ENCODE measurements around the gene ENTPD6.
"Not testable (repeated sequence)": the region's sequence is repeated elsewhere in the genome, so short reads cannot be mapped to it uniquely, and the experiment has no call there.

ENTPD6 gene

DNA sequence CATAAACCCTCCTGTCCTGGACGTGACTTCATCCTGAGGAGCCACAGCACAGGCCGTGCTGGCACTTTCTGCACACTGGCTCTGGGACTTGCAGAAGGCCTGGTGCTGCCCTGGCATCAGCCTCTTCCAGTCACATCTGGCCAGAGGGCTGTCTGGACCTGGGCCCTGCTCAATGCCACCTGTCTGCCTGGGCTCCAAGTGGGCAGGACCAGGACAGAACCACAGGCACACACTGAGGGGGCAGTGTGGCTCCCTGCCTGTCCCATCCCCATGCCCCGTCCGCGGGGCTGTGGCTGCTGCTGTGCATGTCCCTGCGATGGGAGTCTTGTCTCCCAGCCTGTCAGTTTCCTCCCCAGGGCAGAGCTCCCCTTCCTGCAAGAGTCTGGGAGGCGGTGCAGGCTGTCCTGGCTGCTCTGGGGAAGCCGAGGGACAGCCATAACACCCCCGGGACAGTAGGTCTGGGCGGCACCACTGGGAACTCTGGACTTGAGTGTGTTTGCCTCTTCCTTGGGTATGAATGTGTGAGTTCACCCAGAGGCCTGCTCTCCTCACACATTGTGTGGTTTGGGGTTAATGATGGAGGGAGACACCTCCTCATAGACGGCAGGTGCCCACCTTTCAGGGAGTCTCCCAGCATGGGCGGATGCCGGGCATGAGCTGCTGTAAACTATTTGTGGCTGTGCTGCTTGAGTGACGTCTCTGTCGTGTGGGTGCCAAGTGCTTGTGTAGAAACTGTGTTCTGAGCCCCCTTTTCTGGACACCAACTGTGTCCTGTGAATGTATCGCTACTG lies 30.3 kb downstream of the ENTPD6 start:
- no peak for DNase-seq

DNA sequence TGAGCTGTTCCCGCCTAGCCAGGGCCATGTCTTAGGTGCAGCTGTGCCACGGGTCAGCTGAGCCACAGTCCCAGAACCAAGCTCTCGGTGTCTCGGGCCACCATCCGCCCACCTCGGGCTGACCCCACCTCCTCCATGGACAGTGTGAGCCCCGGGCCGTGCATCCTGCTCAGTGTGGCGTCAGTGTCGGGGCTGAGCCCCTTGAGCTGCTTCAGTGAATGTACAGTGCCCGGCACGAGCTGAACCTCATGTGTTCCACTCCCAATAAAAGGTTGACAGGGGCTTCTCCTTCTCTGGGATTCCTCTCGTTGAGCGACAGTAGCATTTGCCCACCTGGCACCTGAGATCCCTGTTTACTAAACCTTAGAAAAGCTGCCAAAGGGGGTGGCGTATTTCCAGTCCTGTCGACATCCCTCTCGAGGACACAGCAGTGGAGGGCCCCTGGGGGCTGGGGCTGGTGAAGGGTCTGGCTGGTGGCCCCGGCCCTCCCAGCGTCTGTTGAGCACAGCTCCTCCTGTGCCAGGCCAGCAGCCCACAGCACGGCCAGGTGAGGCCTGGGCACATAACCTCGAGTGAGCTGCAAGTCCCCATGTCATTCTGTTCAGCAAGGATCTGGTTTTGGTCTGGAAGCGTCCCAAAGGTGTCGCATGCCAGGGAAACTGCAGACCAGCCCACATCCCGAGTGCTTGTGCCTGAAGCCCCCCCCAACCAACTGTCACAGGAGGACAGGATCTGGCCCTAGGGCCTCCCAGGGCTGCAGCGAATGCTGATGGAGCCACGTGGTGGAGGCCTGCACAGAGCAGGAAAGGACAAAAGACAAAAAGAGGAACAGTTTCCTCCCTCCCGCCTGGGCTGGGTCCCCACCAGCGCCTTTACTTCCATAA lies 31.2 kb downstream of the ENTPD6 start:
- no peak for DNase-seq

DNA sequence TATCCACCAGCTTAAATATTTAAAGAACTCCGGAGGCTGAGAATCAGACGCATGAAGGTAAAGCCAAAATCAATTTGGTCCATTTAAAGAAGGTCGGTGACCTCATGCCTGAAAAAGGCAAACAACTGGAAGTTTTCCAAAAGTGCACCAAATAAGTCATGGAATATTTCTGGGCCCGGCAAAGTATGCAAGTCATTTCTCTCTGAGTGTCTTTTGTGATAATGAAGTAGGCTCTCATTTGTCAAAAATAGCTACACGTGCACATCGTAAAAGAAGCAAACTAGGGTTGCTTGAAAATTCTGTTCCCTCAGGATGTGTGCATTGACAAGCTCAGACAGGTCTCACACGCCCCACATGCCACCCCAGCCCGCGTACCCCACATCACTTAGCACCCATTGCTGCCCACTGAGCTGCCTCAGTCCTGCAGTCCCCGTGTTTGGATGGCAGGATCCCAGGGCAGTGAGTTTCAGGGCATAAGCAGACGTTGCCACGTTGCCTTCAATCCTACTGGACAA lies 31.9 kb downstream of the ENTPD6 start:
- no peak for DNase-seq

DNA sequence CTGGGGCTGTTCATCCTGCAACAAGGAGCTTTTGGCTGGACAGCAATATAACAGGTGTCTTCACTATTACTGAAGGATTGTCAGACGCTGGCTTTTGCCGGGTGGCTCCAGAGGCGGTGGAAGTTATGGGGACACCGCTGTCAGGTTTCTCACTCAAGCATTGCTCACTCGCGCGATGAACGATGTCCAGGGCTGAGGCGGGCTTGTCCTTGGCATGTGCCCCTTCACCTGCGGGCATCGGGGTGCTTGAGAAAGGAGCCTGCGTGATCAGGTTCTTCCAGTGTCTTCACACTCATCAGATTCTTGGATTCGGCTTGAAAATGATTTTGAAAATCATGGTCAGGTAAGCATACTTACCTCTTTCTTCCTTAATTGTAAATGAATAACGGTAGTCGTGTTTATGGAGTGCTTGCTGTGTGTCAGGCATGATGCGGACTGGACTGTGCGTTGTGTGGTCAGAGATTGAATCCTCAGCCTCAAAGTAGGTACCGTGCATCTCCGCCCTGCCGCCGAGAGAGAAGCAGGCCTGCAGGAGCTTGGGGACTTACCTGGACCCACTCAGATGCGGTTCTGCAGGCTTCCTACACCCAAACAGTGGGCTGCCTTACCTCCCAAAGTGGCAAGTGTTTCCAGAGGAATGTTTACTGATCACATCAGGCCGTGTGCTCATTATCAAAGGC lies 34.1 kb downstream of the ENTPD6 start:
- no peak for DNase-seq

DNA sequence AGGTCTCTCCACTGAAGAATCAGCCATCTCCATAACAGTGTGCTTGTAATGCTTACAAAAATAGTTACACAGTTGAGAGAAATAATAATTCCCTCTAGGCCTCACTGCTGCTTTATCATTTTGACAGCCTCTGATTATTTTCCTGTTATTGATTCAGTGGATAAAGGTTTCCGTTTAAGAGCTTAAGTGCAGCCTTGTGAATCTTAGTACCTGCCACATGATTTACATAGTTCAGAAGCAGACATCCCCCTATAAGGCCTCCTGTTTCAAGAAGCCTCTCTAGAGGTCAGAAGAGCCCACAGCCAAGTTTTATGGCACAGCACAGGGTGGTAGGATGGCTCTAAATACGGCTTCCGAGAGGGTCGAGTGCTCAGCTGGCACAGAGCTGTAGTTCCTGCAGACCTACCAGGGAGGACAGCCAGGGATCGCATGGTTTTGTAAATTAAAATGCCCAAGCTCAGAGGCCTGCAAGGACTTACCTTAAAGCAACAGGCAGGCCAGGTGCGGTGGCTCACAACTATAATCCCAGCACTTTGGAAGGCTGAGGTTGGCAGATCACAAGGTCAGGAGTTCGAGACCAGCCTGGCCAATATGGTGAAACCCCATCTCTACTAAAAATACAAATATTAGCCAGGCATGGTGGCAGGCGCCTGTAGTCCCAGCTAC lies 34.8 kb downstream of the ENTPD6 start:
- DNase-seq: no peak

DNA sequence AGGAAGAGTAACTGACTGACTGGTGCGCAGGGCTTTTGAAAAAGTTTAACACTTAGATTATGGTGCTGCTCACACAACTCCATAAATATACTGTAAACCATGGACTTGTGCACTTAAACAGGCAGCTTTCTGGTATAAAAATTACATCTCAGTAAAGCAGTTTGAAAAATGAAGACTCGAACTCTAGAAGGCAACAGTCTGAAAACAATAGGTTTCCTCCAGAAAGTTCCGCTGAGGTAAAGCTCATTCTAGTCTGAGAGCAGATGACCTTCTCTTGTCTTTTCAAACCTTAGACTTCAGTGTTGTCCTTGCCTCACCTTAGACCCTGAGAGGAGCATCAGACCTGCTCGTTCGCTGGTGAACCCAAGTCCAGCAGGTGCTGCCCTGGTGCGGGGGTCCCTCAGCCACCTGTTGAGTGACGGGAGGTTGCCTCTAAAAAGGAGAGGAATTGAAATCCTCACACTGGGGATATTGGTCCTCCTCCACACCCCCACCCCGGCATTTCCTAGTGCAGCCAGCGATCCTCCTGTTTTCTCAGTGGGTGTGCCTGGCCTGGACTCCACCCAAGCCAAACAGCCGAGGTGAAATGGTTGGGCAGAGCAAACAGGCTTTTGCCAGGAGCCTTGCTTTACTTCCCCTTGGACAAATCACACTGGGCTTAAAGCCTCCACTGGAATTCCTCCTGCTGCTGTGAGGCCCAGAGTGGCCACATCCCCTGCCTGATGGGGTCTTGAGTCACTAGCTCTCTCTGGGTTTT lies 37.7 kb downstream of the ENTPD6 start:
- DNase-seq: peak; percentile 81

DNA sequence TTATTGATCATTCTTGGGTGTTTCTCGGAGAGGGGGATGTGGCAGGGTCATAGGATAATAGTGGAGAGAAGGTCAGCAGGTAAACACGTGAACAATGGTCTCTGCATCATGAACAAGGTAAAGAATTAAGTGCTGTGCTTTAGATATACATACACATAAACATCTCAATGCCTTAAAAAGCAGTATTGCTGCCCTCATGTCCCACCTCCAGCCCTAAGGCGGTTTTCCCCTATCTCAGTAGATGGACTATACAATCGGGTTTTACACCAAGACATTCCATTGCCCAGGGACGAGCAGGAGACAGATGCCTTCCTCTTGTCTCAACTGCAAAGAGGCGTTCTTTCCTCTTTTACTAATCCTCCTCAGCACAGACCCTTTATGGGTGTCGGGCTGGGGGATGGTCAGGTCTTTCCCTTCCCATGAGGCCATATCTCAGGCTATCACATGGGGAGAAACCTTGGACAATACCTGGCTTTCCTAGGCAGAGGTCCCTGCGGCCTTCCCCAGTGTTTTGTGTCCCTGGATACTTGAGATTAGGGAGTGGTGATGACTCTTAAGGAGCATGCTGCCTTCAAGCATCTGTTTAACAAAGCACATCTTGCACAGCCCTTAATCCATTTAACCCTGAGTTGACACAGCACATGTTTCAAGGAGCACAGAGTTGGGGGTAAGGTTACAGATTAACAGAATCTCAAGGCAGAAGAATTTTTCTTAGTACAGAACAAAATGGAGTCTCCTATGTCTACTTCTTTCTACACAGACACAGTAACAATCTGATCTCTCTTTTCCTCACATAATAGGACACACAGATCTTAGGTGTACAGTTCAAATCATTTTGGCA lies 38.7 kb downstream of the ENTPD6 start:
- DNase-seq: not testable (repeated sequence)

DNA sequence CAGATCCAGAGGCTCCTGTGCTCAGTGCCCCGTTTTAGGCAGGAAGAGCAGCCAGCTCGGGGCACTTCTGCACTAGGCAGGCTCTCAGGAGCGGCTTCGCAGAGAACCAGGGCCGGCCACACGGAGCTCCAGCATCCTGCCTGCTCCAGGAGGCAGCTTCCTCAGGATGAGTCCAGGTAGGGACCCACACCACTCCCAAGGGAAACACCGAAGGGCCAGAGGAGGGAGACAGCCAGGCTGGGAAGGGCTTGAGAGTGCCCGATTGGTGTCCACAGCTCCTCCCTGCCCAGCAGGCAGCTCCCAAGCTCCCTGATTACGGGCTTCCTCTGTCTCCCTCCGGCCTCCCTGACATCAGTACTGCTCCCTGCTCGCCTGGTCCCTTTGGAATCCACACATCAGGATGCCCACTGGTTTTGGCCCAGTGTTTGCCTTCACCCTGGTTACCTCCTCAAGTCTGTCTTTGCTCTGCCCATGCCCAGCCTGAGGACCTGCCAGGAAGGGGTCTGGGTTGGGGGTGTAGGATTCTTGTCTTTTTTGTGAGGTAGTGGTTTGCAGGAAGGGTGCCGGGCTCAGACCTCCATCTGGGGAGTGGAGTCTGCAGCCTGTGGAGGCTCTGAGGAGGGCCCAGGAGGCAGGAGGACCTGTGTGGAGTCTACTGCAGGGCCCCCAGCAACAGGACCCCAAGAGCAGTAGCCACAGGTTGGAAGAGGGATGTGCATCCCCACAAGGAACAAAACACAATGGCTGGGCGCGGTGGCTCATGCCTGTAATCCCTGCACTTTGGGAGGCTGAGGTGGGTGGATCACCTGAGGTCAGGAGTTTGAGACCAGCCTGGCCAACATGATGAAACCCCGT lies 41.2 kb downstream of the ENTPD6 start:
- DNase-seq: no peak

DNA sequence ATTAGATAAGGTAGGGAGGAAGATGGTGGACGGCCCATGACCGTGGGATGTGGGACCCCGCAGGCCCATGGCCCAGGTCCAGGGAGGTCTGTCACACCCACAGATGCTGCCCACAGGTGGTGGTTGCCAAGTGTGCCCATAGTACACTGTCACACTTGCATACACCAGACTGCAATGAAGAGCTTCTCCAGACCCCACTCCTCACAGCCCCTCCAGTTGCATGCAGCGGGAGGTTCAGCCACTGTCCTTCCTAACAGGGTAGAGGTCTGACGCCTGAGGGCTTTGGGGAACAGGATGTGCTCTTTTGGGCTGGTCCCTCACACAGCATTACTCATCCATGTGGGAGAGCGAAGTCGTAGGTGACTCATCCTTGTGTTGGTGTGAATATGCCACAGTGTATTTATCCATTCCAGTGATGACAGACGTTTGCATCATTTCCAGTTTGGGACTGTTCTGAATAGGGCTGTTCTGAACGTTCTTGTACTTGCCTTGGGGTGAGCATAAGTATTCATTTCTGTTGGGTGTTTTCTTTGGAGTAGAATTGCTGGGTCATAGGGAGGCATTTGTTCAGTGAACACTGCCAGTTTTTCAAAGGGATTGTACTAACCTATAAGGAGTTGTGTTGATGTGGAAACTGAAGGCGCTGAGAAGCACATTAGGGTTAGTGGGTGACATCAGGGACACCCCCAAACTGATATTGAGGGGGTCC lies 42.3 kb downstream of the ENTPD6 start:
- no peak for DNase-seq

DNA sequence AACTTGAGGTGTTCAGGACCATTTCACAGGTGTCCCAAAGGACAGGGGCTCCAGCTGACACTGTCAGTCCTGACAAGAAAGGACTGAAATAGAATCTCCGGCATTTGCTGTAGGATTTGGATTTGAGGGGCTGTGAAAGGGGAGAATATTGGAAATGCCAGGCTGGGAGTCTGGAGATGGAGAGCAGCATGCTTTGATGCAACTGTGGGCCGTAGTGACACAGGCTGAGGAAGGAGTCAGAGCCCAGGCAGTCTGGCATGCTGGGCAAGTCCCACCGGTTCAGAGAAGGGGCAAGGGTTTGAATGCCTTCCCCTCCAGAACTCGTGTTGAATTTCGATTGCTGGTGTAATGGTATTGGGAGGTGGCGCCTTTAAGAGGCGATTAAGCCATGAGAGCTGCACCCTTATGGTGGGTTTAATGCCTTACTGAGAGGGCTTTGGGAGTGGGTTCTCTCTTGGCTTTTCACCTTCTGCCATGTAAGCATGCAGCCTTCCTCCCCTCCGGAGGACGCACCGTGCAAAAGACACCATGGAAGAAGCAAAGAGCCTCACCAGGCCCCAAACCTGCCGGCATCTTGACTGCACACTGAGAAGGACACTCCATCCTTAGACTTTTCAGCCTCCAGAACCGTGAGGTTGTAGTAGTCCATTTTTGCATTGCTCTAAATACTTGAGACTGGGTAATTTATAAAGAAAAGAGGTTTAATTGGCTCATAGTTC lies 43.0 kb downstream of the ENTPD6 start:
- DNase-seq: no peak

DNA sequence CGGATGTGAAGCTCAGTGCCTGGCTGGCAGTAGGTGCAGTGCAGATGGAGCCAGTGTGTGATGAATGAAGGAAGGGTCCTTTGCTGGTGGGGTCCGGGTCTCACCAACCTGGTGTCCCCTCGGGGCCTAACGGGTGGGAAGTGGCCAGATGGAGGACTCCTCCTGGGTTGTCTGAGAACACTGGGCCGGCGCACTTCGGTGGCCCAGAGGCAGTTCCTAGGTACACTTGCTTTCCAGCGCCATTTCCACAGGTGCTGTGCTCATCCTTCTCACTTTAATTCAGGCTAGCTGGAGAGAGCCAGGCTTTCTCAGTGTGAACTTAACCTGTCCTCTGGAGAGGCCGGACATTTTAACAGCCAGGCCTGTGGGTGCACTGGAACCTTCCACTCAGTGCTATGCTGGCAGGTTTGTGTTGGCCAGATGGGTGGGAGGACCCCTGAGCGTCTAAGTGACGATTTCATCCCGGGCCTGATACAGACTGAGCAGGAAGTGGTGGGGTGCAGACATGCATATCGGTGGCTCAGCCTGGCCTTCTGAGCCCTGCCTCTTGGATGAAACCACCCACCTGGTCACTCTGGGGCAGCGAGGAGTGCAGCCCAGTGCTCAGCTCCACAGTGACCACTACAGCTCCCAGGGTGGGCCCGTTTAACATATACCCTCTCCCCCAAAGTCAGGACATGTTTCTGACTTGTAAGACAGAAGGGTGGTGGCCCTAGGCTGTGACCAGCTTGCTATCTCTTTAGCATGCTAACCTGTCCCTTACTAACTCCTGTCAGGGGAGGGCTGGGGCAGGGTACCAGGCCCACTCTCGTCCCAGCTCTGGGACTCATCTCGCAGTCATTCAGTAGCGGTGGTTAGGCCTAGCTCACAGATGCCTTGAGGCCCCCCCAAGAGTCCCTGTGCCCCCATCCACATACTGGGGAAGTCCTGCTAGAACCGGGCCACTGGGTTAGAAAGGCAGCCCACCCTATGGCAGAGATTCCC lies 44.2 kb downstream of the ENTPD6 start:
- DNase-seq: no peak

DNA sequence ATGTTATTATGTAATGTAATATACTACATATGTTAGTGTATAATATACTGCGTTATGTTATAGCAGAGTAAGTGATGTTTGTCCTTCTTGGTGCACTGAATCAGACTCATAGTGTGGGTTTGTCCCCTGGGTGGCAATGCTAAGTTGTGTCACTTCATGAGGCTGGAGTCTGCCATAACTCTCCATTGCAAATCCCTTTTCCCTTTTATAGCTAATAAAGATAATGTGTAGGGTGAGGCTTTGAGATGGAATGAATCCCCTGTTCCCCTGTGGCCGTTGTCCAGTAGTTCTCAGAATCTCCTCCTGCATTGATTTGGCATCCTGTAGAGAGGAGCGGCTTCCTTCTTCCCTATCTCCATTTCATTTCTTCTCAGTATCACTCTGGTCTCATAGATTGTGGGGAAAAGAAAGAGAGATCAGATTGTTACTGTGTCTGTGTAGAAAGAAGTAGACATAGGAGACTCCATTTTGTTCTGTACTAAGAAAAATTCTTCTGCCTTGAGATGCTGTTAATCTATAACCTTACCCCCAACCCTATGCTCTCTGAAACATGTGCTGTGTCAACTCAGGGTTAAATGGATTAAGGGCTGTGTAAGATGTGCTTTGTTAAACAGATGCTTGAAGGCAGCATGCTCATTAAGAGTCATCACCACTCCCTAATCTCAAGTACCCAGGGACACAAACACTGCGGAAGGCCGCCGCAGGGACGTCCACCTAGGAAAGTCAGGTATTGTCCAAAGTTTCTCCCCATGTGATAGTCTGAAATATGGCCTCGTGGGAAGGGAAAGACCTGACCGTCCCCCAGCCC lies 45.5 kb downstream of the ENTPD6 start:
- DNase-seq: not testable (repeated sequence)

DNA sequence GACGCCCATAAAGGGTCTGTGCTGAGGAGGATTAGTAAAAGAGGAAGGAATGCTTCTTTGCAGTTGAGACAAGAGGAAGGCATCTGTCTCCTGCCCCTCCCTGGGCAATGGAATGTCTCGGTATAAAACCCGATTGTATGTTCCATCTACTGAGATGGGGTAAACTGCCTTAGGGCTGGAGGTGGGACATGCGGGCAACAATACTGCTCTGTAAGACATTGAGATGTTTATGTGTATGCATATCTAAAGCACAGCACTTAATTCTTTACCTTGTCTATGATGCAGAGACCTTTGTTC lies 46.1 kb downstream of the ENTPD6 start:
- not testable (repeated sequence) for DNase-seq

DNA sequence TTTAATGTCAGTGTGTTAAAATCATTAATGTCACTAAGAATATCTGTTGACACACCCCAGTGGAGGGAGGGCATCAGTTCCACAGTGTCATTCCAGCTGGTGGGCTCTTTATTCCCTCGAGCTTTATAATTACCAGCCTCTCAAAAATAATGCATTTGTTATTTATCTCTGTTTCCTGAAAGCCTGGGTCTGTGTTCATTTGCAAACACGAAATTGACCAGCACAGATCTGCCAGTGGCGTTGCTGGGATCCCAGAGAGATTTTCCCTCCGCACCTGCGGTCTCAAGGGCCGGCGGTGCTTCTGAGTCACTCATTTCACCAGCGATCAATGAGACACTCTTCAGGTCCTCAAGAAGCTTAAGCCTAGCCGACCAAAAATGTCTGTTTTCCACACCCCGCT lies 46.7 kb downstream of the ENTPD6 start:
- DNase-seq: peak; percentile 7

DNA sequence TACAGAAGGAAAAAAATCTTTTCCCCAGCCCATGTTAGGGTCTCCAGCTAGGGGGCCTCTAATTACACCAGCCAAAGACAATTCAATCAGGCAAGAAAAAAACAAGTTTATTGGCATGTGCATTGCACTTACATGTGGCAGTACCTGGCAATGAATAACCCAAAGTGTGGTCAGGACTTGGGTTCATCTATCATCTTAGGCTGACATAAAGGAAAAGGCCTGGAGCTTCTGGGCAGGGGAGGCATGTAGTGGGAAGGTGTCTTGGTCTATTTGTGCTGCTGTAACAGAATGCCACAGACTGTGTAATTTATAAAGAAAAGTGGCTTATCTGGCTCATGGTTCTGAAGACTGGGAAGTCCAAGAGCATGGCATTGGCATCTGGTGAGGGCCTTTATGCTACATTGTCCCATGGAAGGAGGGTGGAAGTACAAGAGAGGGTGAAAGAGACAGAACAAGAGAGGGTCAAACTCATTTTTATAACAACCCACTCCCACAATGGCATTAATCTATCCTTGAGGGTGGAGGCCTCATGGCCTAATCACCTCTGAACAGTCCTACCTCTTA lies 48.0 kb downstream of the ENTPD6 start:
- DNase-seq: no peak

DNA sequence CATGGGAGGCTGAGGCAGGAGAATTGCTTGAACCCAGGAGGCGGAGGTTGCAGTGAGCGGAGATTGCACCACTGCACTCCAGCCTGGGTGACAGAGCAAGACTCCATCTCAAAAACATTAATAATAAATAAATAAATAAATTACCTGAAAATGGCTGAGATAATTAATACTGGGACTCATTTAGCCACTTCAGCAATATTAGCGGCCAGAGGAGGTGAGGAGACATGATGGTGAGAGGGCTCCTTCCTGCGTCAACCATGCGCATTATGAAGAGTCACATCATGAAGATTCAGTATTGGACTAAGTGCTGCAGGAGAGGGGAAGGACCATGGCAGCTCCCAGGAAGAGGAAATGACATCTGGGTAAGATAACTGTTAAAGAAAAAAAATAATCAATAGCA lies 49.5 kb downstream of the ENTPD6 start:
- no peak for DNase-seq

All from SHP77 treated with DMSO at 0.1 percent for 48 hours (cell line).